K562 (cell line): ENCODE data around the gene TTC33. TPM values are rescaled to one million over a fixed set of nuclear protein-coding genes. Genes with fewer than 3 reads are reported as not detected.

Source experiments
- ATAC-seq: fragments of 200-7000 bp; cut with Tn5 transposase; 3 replicates; pipeline ENCODE4 v1.9.1; 2020; ENCODE audit warnings: moderate library complexity
- BruUV-seq: library from RNA; stranded (reverse); fragments of 400-500 nt; replicated peaks from 2 replicates; lab custom pipeline; 2021; lab: Mats Ljungman, UMichigan
- CTCF ChIA-PET: fragments of 300-600 bp; formaldehyde crosslinking; extraction: SDS; loops from one replicate; lab custom pipeline; 2021; ENCODE audit warnings: low intra/inter-chr PET ratio; lab: Yijun Ruan, JAX
- POLR2A ChIA-PET: fragments of 300-600, 350-650 bp; sonication (Branson Sonifier 250); formaldehyde crosslinking; extraction: SDS; loops from one replicate; lab custom pipeline; 2021; ENCODE audit warnings: antibody characterized with exemption, inconsistent platforms; lab: Yijun Ruan, JAX
- DNase-seq, 4 experiments: peaks; one replicate each; pipeline versions ENCODE4 v3.0.0 to v3.0.0-alpha.2; 2011 to 2018; ENCODE audit warnings: low spot score in 3 of 4, mixed read lengths in 3 of 4; ENCODE audit errors: extremely low read depth in 1 of 4
- FAIRE-seq: peaks from 2 replicates; lab custom pipeline; 2011; peaks lifted over from hg19 to GRCh38; lab: Jason Lieb, UNC
- H2AFZ ChIP-seq: 2 replicates; pipeline ENCODE4 v1.6.0; 2011; ENCODE audit warnings: low read depth, low read length, control low read depth, inconsistent platforms
- H3K27ac ChIP-seq: fragments of 200-600 bp; 3 replicates; pipeline ENCODE4 v1.8.0; 2011; ENCODE audit warnings: low read depth, mild to moderate bottlenecking, control low read depth, inconsistent platforms, low read length, moderate library complexity, mixed read lengths; ENCODE audit errors: extremely low read depth
- H3K27me3 ChIP-seq, 2 experiments: fragments of 300-600 bp in 1 of 2; 2 replicates in 1 of 2; 3 replicates in 1 of 2; pipeline versions ENCODE4 v1.6.0 to v1.8.0; 2011; ENCODE audit warnings: inconsistent platforms in 2 of 2, low read length in 2 of 2, mild to moderate bottlenecking in 1 of 2, mixed read lengths in 1 of 2, moderate library complexity in 1 of 2; ENCODE audit not compliant: control insufficient read depth in 2 of 2, insufficient read depth in 2 of 2
- H3K36me3 ChIP-seq: fragments of 300-600 bp; 3 replicates; pipeline ENCODE4 v1.8.0; 2011; ENCODE audit warnings: mild to moderate bottlenecking, low read length, inconsistent platforms; ENCODE audit not compliant: control insufficient read depth, insufficient read depth
- H3K4me1 ChIP-seq, 2 experiments: fragments of 200-600 bp in 1 of 2; replicated peaks in 1 of 2; 2 replicates in 1 of 2; 3 replicates in 1 of 2; pipeline versions ENCODE4 v1.5.1 to v1.8.0; 2011; ENCODE audit warnings: inconsistent platforms in 2 of 2, low read length in 2 of 2, mild to moderate bottlenecking in 1 of 2, mixed read lengths in 1 of 2, moderate library complexity in 1 of 2; ENCODE audit not compliant: control insufficient read depth in 2 of 2, insufficient read depth in 2 of 2
- H3K4me2 ChIP-seq: 2 replicates; pipeline ENCODE4 v1.6.1; 2011; ENCODE audit warnings: low read length, control low read depth, inconsistent platforms, mixed read lengths; ENCODE audit not compliant: insufficient read depth
- H3K4me3 ChIP-seq: fragments of 200-600 bp; sonication (generic), shearing (Covaris generic); 2 replicates; pipeline ENCODE4 v1.5.1; 2016; ENCODE audit warnings: control low read depth, inconsistent platforms
- H3K79me2 ChIP-seq: fragments of 200-600 bp; 3 replicates; pipeline ENCODE4 v1.8.0; 2011; ENCODE audit warnings: low read length, inconsistent platforms; ENCODE audit not compliant: control insufficient read depth, insufficient read depth
- H3K9ac ChIP-seq, 2 experiments: 2 replicates each; pipeline versions ENCODE4 v1.6.0 to v1.6.1; 2011; ENCODE audit warnings: low read depth in 2 of 2, low read length in 2 of 2, control low read depth in 1 of 2, inconsistent platforms in 1 of 2, mild to moderate bottlenecking in 1 of 2, mixed read lengths in 1 of 2; ENCODE audit not compliant: insufficient read depth in 1 of 2
- H3K9me1 ChIP-seq: one replicate; pipeline ENCODE4 v1.6.0; 2011; ENCODE audit warnings: inconsistent platforms, mild to moderate bottlenecking, low read length, moderate library complexity; ENCODE audit not compliant: control insufficient read depth, insufficient read depth
- H3K9me3 ChIP-seq: replicated peaks from 2 replicates; pipeline ENCODE4 v1.5.1; 2011; ENCODE audit warnings: low read depth, low read length, inconsistent platforms; ENCODE audit not compliant: control insufficient read depth, insufficient read depth
- H4K20me1 ChIP-seq: replicated peaks from 2 replicates; pipeline ENCODE4 v1.6.1; 2011; ENCODE audit warnings: low read length, inconsistent platforms, mixed read lengths; ENCODE audit not compliant: control insufficient read depth, insufficient read depth
- FIP1L1 ChIP-seq: fragments of 200-400 bp; formaldehyde crosslinking; IDR thresholded peaks from 2 replicates; pipeline ENCODE4 v1.6.1; 2018; ENCODE audit warnings: mild to moderate bottlenecking, low read depth, low read length; ENCODE audit not compliant: poor library complexity, severe bottlenecking
- FOXA1 ChIP-seq: fragments of 450-650 bp; IDR thresholded peaks from 2 replicates; pipeline ENCODE4 v1.6.1; 2016; ENCODE audit warnings: mild to moderate bottlenecking, borderline replicate concordance
- HINFP ChIP-seq: fragments of 450-650 bp; conservative IDR thresholded peaks from 2 replicates; pipeline ENCODE4 v1.6.1; 2016; ENCODE audit warnings: missing genetic modification characterization, low read depth, mild to moderate bottlenecking, control low read depth, missing compliant biosample characterization
- HNRNPK ChIP-seq: fragments of 200-400 bp; formaldehyde crosslinking; IDR thresholded peaks from one replicate; pipeline ENCODE4 v1.6.1; 2018; ENCODE audit warnings: mild to moderate bottlenecking, low read depth, low read length; ENCODE audit not compliant: poor library complexity, severe bottlenecking
- PCBP2 ChIP-seq: fragments of 200-400 bp; formaldehyde crosslinking; IDR thresholded peaks from 2 replicates; pipeline ENCODE4 v1.6.1; 2018; ENCODE audit warnings: low read length, low read depth, mild to moderate bottlenecking, moderate library complexity; ENCODE audit not compliant: poor library complexity, severe bottlenecking
- SMARCE1 ChIP-seq: fragments of 450-650 bp; IDR thresholded peaks from 2 replicates; pipeline ENCODE4 v1.7.1; 2016; ENCODE audit warnings: mild to moderate bottlenecking
- ZNF121 ChIP-seq: sonication (generic); formaldehyde crosslinking; conservative IDR thresholded peaks from 2 replicates; pipeline ENCODE4 v1.8.0; 2022; ENCODE audit warnings: missing genetic modification reagents
- ZNF133 ChIP-seq: fragments of 250-450 bp; sonication (Bioruptor Pico); IDR thresholded peaks from 2 replicates; pipeline ENCODE4 v1.4.0; 2020; ENCODE audit warnings: mild to moderate bottlenecking
- whole genome bisulfite sequencing: fragments of 100-300 bp; shearing (Covaris generic); methylation state at CpG from one replicate; pipeline ENCODE4 v1.1.6; 2016; ENCODE audit warnings: low coverage, mixed read lengths; ENCODE audit not compliant: insufficient coverage; ENCODE audit errors: missing lambda C conversion rate; 5-methylcytosine and 5-hydroxymethylcytosine counted together
- in situ Hi-C: fragments of 300-500 bp; cut with MboI; formaldehyde crosslinking; loops from 4 replicates; pipeline ENCODE4 v1.15.0; 2018; ENCODE audit warnings: inconsistent platforms, mixed read lengths
- intact Hi-C: fragments of 100-400 bp; cut with micrococcal nuclease; formaldehyde crosslinking; loops from 2 replicates; pipeline ENCODE4 v1.14.2; 2022
- polyA plus RNA-seq, 8 experiments: library from polyadenylated mRNA; depleted of rRNA in 4 of 8; stranded (reverse) in 5 of 8; unstranded in 3 of 8; fragments of >200 nt; fragmentation: Nextera tagmentation in 2 of 8; fragmentation: Illumina TruSeq in 1 of 8; extraction: Ambion mirVana in 2 of 8; extraction: Trizol in 1 of 8; gene quantifications; 2 replicates each; pipeline versions ENCODE4 v1.2.1 to v1.2.3, GENCODE V29; 2011 to 2014; ENCODE audit warnings: inconsistent platforms in 1 of 8, missing spikeins in 1 of 8
- total RNA-seq, 7 experiments: library from RNA; depleted of rRNA in 6 of 7; stranded (reverse); fragments of >200 nt in 6 of 7; fragmentation: Illumina TruSeq in 2 of 7; extraction: Trizol in 2 of 7; gene quantifications; 2 replicates each; pipeline versions ENCODE4 v1.2.1 to v1.2.3, GENCODE V29; 2011 to 2021; ENCODE audit warnings: low replicate concordance in 1 of 7

Gene TTC33
- total and polyA plus RNA-seq, 9 of the 15 experiments (the other 6 are each of a cell fraction or from before 2014, with no cell fraction given), result 11.5 to 24.9 (median 21.1) TPM

- TF ChIP-seq ZNF133 (no peak), PCBP2 (no peak), SMARCE1 (no peak), FOXA1 (no peak), FIP1L1 (no peak), HINFP (no peak), ZNF121 (CRISPR knock-in tag) (no peak), HNRNPK (no peak)
- no peak for DNase-seq
- Histone ChIP-seq H3K4me3 (no peak overlapping the region), H4K20me1 (no peaks in the 10 kb centered on the region), H3K4me2 (no peak overlapping the region), H3K27me3 (no peaks in the 10 kb centered on the region), H3K4me1 (no peaks in the 10 kb centered on the region), H3K79me2 (no peaks in the 10 kb centered on the region), H3K36me3 (no peaks in the 10 kb centered on the region), H3K9me3 (no peaks in the 10 kb centered on the region), H3K27ac (no peak overlapping the region), H3K9ac (no peak overlapping the region), H2AFZ (no peak overlapping the region), H3K9me1 (no peaks in the 10 kb centered on the region)
- no peak for FAIRE-seq
- no peak for ATAC-seq
- CTCF ChIA-PET, result no interaction called here
- POLR2A ChIA-PET, result no interaction called here
- in situ Hi-C loops (no loop called here), intact Hi-C loops (no loop called here)
- no TSS peak for BruUV-seq
- WGBS, result 7% methylated on average over 2 of the region's 2 CpGs
Measured at GRCh38 chr5:40481241-40481640, 274.5 kb downstream of the TTC33 start.
